ENCODE measurements around the gene ADARB2. TPM values are rescaled to one million over a fixed set of nuclear protein-coding genes. Genes with fewer than 3 reads are reported as not detected.

ADARB2 gene
- total RNA-seq, 1 donor from 2014 or later = 38.7 TPM

DNA sequence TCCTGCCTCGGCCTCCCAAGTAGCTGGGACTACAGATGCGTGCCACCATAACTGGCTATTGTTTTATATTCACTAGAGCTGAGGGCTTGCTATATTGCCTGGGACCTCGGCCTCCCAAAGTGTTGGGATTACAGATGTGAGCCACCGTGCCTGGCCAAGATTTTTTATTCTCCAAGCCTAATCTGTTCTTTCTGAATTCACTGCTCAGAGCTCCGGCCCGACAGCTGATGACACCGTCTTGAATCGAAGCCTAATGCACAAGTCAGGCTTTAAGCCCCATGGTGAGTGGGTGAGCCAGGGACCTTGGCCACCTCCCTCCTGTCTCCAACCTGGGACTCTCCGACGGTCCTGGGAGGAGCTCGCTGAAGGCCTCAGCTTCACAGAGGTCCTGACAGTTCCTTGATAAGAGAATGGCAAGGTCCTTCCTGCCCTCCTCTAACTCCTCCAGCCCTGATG is 342.3 kb downstream of the ADARB2 start:
- TF ChIP-seq CTCF (IDR thresholded peaks at IDR 0.05) = no peak
- Mint-ChIP-seq H3K27ac (ENCODE audit: unreplicated experiment) (no peak overlapping the region), H3K27me3 (ENCODE audit: unreplicated experiment) (no peaks in the 10 kb centered on the region), H3K36me3 (ENCODE audit: unreplicated experiment) (no peaks in the 10 kb centered on the region), H3K9me3 (ENCODE audit: unreplicated experiment) (no peaks in the 10 kb centered on the region), H3K4me1 (ENCODE audit: unreplicated experiment) (peaks cover 26% of the 10 kb centered on the region), H3K4me3 (ENCODE audit: unreplicated experiment) (no peak overlapping the region)
- DNase-seq (ENCODE audit: extremely low spot score, unreplicated experiment) = no peak

DNA sequence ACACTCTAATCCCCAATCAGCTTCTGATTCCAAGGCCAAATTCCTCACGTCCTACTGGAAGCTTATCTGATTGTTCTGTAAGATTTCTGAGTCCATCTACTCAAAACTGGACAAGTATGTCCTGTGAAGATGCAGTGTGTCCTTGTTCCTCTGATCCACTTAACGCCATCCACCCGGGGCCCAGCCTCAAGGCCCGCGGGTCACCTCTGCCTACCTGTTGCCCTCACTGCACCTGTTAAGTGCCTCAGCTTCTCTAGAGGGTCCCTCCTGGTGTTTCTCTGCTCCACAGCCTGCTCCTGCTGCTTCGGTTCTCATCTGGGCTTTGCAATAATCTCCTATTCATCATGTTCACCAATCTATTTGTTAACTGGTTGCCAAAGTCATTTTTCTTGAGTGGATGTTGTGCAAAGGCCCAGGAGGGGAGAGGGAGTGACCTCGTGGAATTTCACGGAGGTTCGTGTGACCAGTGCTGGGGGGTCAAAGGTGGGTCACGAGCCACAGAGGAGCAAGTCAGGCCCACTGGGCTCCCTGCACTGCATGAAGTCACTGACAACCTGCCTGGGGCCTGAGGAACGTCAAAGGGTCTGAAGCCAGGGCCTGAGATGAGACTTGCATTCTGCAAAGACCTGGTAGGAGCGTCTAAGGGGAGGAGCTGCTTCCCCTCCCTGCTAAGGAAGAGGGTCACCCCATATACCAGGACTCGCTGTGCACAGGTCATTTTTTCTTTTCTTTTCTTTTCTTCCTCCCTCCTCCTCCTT is 343.0 kb downstream of the ADARB2 start:
- no peaks in the 10 kb centered on the region for H3K9me3 Mint-ChIP-seq (ENCODE audit: unreplicated experiment)
- peak; percentile 67 for DNase-seq (ENCODE audit: extremely low spot score, unreplicated experiment)

DNA sequence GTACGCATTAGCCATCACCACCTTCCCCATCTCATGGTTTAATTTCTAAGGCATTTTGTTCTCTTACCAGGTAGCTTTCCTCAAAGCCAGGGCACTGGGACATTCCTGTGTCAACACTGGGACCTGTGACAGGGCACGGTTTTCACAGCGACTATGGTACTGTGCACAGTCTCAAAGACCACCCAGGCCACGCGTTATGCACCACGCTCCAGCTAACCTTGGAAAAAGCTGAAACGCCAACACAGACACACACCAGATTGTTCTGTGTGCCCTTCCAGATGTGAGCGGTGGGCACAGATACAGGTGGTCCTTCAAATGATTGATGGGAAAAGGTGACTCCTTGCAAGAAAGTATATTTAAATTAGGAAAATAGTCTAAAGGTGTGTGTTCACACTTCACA is 343.8 kb downstream of the ADARB2 start:
- Mint-ChIP-seq H3K4me1 (ENCODE audit: unreplicated experiment) (peaks cover 14% of the 10 kb centered on the region), H3K9me3 (ENCODE audit: unreplicated experiment) (no peaks in the 10 kb centered on the region), H3K27ac (ENCODE audit: unreplicated experiment) (no peak overlapping the region), H3K27me3 (ENCODE audit: unreplicated experiment) (no peaks in the 10 kb centered on the region), H3K36me3 (ENCODE audit: unreplicated experiment) (no peaks in the 10 kb centered on the region), H3K4me3 (ENCODE audit: unreplicated experiment) (no peak overlapping the region)
- no peak for TF ChIP-seq CTCF (IDR thresholded peaks at IDR 0.05)
- peak; percentile 32 for DNase-seq (ENCODE audit: extremely low spot score, unreplicated experiment)

More for the DNA sequence above, 343.0 kb downstream of the ADARB2 start:
- no peaks in the 10 kb centered on the region for H3K27me3 Mint-ChIP-seq (ENCODE audit: unreplicated experiment)
- H3K27ac Mint-ChIP-seq (ENCODE audit: unreplicated experiment) = no peak overlapping the region
- peaks cover 18% of the 10 kb centered on the region for H3K4me1 Mint-ChIP-seq (ENCODE audit: unreplicated experiment)
- no peak for TF ChIP-seq CTCF (IDR thresholded peaks at IDR 0.05)
- H3K4me3 Mint-ChIP-seq (ENCODE audit: unreplicated experiment) = no peak overlapping the region
- H3K36me3 Mint-ChIP-seq (ENCODE audit: unreplicated experiment) = no peaks in the 10 kb centered on the region

DNA sequence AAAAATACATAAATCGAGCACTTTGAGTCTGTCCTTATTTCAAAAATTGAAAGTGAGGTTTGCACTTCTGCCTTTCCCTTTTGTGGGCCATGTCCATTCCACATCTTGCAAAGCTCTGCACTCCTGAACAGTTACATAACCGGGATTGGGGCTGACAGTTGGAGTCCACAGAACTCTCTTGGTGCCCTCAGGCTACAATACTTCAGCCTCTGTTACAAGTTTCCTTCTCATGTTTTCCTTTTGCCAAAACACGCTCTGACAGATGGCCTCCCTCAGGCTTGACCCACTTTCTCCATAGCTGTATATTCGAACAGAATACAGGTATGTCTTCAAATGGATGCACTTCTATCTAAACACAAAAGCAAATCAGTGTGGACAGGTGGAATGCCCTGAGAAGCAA is 345.2 kb downstream of the ADARB2 start:
- Mint-ChIP-seq H3K27me3 (ENCODE audit: unreplicated experiment) (no peaks in the 10 kb centered on the region), H3K27ac (ENCODE audit: unreplicated experiment) (peak overlapping the region; percentile 48), H3K9me3 (ENCODE audit: unreplicated experiment) (no peaks in the 10 kb centered on the region), H3K36me3 (ENCODE audit: unreplicated experiment) (no peaks in the 10 kb centered on the region), H3K4me1 (ENCODE audit: unreplicated experiment) (peaks cover 14% of the 10 kb centered on the region), H3K4me3 (ENCODE audit: unreplicated experiment) (no peak overlapping the region)
- peak; percentile 32 for DNase-seq (ENCODE audit: extremely low spot score, unreplicated experiment)
- TF ChIP-seq CTCF (IDR thresholded peaks at IDR 0.05) = no peak

DNA sequence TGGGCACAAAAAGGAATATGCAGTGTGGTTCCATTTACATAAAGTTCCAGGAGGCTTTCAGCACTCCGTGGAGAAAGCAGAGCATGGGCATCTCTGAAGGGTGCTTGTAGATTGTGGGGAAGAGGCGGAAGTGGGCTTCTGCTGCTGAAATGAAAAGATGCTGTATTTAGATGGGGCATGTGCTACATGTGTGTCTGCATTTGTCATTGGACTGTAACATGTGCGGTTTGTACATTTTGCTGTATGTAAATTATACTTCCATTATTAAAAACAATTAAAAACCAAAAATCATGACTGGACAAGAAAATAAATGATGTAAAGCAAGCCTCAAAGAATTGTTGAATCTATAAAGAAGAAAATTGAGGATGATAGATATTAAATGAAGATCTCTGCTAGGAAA is 347.1 kb downstream of the ADARB2 start:
- peaks cover 8% of the 10 kb centered on the region for H3K36me3 Mint-ChIP-seq (ENCODE audit: unreplicated experiment)
- H3K27me3 Mint-ChIP-seq (ENCODE audit: unreplicated experiment) = no peaks in the 10 kb centered on the region
- no peak for TF ChIP-seq CTCF (IDR thresholded peaks at IDR 0.05)
- H3K4me3 Mint-ChIP-seq (ENCODE audit: unreplicated experiment) = no peak overlapping the region
- H3K9me3 Mint-ChIP-seq (ENCODE audit: unreplicated experiment) = peaks cover 16% of the 10 kb centered on the region
- H3K4me1 Mint-ChIP-seq (ENCODE audit: unreplicated experiment) = peaks cover 16% of the 10 kb centered on the region
- peak; percentile 15 for DNase-seq (ENCODE audit: extremely low spot score, unreplicated experiment)
- H3K27ac Mint-ChIP-seq (ENCODE audit: unreplicated experiment) = no peak overlapping the region
